Keratinocyte (primary cell): ENCODE results near the gene MSANTD2. TPM values are rescaled to one million over a fixed set of nuclear protein-coding genes. Genes with fewer than 3 reads are reported as not detected.

ENCODE experiments used
- DNase-seq: peaks from one replicate; pipeline ENCODE4 v3.0.0-alpha.2; 2011; ENCODE audit warnings: low read depth, missing footprints, low spot score
- FAIRE-seq: peaks from 2 replicates; lab custom pipeline; 2011; peaks lifted over from hg19 to GRCh38; lab: Jason Lieb, UNC
- H2AFZ ChIP-seq: 2 replicates; pipeline ENCODE4 v1.6.0; 2012; ENCODE audit warnings: low read length, control low read depth, inconsistent platforms; ENCODE audit not compliant: control insufficient read depth
- H3K27ac ChIP-seq: 2 replicates; pipeline ENCODE4 v1.5.1; 2011; ENCODE audit warnings: low read length; ENCODE audit not compliant: control insufficient read depth, insufficient read depth
- H3K27me3 ChIP-seq: 3 replicates; pipeline ENCODE4 v1.6.0; 2011; ENCODE audit warnings: low read length; ENCODE audit not compliant: control insufficient read depth, insufficient read depth; ENCODE audit errors: extremely low read depth
- H3K36me3 ChIP-seq, 2 experiments: 2 replicates in 1 of 2; 3 replicates in 1 of 2; pipeline ENCODE4 v1.5.1; 2011; ENCODE audit warnings: low read length in 2 of 2, mild to moderate bottlenecking in 1 of 2; ENCODE audit not compliant: control insufficient read depth in 2 of 2, insufficient read depth in 2 of 2; ENCODE audit errors: extremely low read depth in 1 of 2
- H3K4me1 ChIP-seq: 3 replicates; pipeline ENCODE4 v1.5.1; 2011; ENCODE audit warnings: low read length; ENCODE audit not compliant: control insufficient read depth, insufficient read depth; ENCODE audit errors: extremely low read depth
- H3K4me2 ChIP-seq: 3 replicates; pipeline ENCODE4 v1.6.0; 2011; ENCODE audit warnings: low read depth, low read length; ENCODE audit not compliant: control insufficient read depth, insufficient read depth; ENCODE audit errors: extremely low read depth
- H3K4me3 ChIP-seq, 3 experiments: fragments of 200-600 bp in 1 of 3; sonication (generic) in 1 of 3; 2 replicates in 2 of 3; 3 replicates in 1 of 3; pipeline ENCODE4 v1.5.1; 2011 to 2016; ENCODE audit warnings: low read length in 3 of 3, mild to moderate bottlenecking in 3 of 3, control low read depth in 2 of 3, inconsistent platforms in 1 of 3, low read depth in 1 of 3, mixed read lengths in 1 of 3, mixed run types in 1 of 3, moderate library complexity in 1 of 3; ENCODE audit not compliant: control insufficient read depth in 2 of 3, insufficient read depth in 2 of 3; ENCODE audit errors: extremely low read depth in 1 of 3
- H3K79me2 ChIP-seq: 2 replicates; pipeline ENCODE4 v1.6.0; 2012; ENCODE audit warnings: low read length; ENCODE audit not compliant: control insufficient read depth, insufficient read depth
- H3K9ac ChIP-seq: 3 replicates; pipeline ENCODE4 v1.6.0; 2011; ENCODE audit warnings: low read length; ENCODE audit not compliant: control insufficient read depth, insufficient read depth; ENCODE audit errors: extremely low read depth
- H3K9me1 ChIP-seq: 3 replicates; pipeline ENCODE4 v1.6.0; 2011; ENCODE audit warnings: low read length; ENCODE audit not compliant: control insufficient read depth, insufficient read depth; ENCODE audit errors: extremely low read depth
- H3K9me3 ChIP-seq: 2 replicates; pipeline ENCODE4 v1.5.1; 2012; ENCODE audit warnings: low read depth, low read length; ENCODE audit not compliant: control insufficient read depth
- H4K20me1 ChIP-seq: 3 replicates; pipeline ENCODE4 v1.6.0; 2011; ENCODE audit warnings: low read length; ENCODE audit not compliant: control insufficient read depth, insufficient read depth; ENCODE audit errors: extremely low read depth
- CTCF ChIP-seq, 3 experiments: IDR thresholded peaks in 1 of 3; conservative IDR thresholded peaks in 1 of 3; optimal IDR thresholded peaks in 1 of 3; 2 replicates in 2 of 3; 3 replicates in 1 of 3; pipeline versions ENCODE3 to v1.5.1; 2011; ENCODE audit warnings: low read length in 3 of 3, mild to moderate bottlenecking in 3 of 3, moderate library complexity in 2 of 3, control low read depth in 1 of 3, inconsistent platforms in 1 of 3; ENCODE audit not compliant: insufficient read depth in 2 of 3; ENCODE audit errors: extremely low read depth in 1 of 3
- EZH2 ChIP-seq: IDR thresholded peaks from one replicate; pipeline ENCODE4 v1.6.1; 2012; ENCODE audit warnings: inconsistent platforms, mild to moderate bottlenecking, low read length, moderate library complexity
- dilution Hi-C: fragments of 300-500 bp; cut with MboI; formaldehyde crosslinking; loops from one replicate; pipeline ENCODE4 v1.7.0; 2020; ENCODE audit warnings: low sequenced_read_pairs; ENCODE audit not compliant: extremely low pct_ligation_motif_present
- polyA plus RNA-seq, 5 experiments: library from polyadenylated mRNA; depleted of rRNA in 3 of 5; stranded (reverse) in 3 of 5; stranded (forward) in 1 of 5; unstranded in 1 of 5; fragments of >200 nt; gene quantifications; 1 replicate in 1 of 5; 2 replicates in 3 of 5; 3 replicates in 1 of 5; pipeline versions ENCODE4 v1.2.1 to v1.2.3, GENCODE V29; 2011 to 2012; ENCODE audit warnings: missing spikeins in 2 of 5, low read depth in 1 of 5, low replicate concordance in 1 of 5

MSANTD2 gene
- polyA plus RNA-seq, 1 donor (not counting 4 experiments of a cell fraction or from before 2014, with no cell fraction given) = 6.6 TPM

- no peak overlapping the region for H3K9ac ChIP-seq
- no peaks in the 10 kb centered on the region for H3K79me2 ChIP-seq
- H3K4me3 ChIP-seq = no peak overlapping the region
- H3K9me3 ChIP-seq = no peaks in the 10 kb centered on the region
- DNase-seq (no peak), FAIRE-seq (no peak)
- no peak for TF ChIP-seq CTCF (optimal IDR thresholded peaks at IDR 0.05 in 1 of 3, IDR thresholded peaks at IDR 0.05 in 1 of 3, conservative IDR thresholded peaks at IDR 0.05 in 1 of 3; ENCODE audit: extremely low read depth in 1 of 3, insufficient read depth in 2 of 3, low read length in 3 of 3)
- TF ChIP-seq EZH2 = no peak
- peaks cover 66% of the 10 kb centered on the region for H3K27me3 ChIP-seq
- peaks cover 6% of the 10 kb centered on the region for H3K4me1 ChIP-seq
- H3K4me2 ChIP-seq = no peak overlapping the region
- no peak overlapping the region for H2AFZ ChIP-seq
- dilution Hi-C loops = no loop called here
- H3K36me3 ChIP-seq = no peaks in the 10 kb centered on the region
- no peak overlapping the region for H3K27ac ChIP-seq
- no peaks in the 10 kb centered on the region for H4K20me1 ChIP-seq
- H3K9me1 ChIP-seq = no peaks in the 10 kb centered on the region
These were observed 46.6 kb downstream of the MSANTD2 start for GRCh38 chr11:124753624-124754023.

GRCh38 chr11:124753205-124753604 lies 47.0 kb downstream of the MSANTD2 start:
- Histone ChIP-seq H3K9ac (no peak overlapping the region), H3K27ac (no peak overlapping the region), H3K79me2 (no peaks in the 10 kb centered on the region), H3K36me3 (no peaks in the 10 kb centered on the region), H3K4me1 (peaks cover 2% of the 10 kb centered on the region), H2AFZ (no peak overlapping the region), H3K9me3 (no peaks in the 10 kb centered on the region), H3K4me3 (no peak overlapping the region), H4K20me1 (no peaks in the 10 kb centered on the region), H3K4me2 (no peak overlapping the region), H3K9me1 (no peaks in the 10 kb centered on the region), H3K27me3 (peaks cover 62% of the 10 kb centered on the region)
- DNase-seq (no peak), FAIRE-seq (no peak)
- dilution Hi-C loops = no loop called here
- TF ChIP-seq EZH2 (no peak), CTCF (optimal IDR thresholded peaks at IDR 0.05 in 1 of 3, IDR thresholded peaks at IDR 0.05 in 1 of 3, conservative IDR thresholded peaks at IDR 0.05 in 1 of 3; ENCODE audit: extremely low read depth in 1 of 3, insufficient read depth in 2 of 3, low read length in 3 of 3) (no peak)
